ENCODE measurements around the gene OR10A3. TPM values are rescaled to one million over a fixed set of nuclear protein-coding genes. Genes with fewer than 3 reads are reported as not detected.

OR10A3 gene
- total and polyA plus RNA-seq, 7 donors, result not detected

DNA sequence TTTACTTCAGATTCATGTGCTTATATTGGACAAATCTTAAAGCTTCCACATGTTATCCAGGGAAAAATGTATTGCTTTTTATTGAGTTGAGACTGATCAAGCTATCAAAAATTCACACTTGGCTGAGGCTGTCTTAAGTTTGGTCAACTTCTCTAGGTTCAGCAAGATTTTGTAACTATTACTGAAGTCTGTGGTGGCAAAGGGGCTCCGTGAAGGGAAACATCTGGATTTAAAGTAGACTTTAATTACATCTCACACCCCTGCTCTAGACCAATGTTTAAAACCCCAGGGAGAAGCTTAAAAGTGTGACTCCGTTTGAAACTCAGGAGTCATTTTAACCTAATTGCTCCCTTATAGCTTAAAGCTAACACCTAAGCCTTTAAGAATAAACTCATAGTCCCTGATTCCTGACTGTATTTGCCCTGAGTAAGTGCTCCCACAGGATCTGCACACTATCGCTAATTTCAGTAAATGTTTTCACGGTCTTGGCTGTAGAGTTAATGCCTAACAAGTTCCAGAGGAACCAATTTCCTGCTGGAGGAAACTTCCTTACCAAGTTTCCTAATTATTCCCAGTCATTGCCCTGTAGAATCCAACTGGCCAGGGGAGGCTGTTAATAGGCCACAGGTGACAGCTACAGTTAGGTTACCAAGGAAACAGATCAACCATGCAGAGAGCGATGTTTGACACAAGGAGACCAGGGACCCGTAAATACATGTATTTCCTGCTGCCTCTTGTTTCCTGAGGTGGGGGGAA lies 50.9 kb downstream of the OR10A3 start:
- TF ChIP-seq, protein P1, sequence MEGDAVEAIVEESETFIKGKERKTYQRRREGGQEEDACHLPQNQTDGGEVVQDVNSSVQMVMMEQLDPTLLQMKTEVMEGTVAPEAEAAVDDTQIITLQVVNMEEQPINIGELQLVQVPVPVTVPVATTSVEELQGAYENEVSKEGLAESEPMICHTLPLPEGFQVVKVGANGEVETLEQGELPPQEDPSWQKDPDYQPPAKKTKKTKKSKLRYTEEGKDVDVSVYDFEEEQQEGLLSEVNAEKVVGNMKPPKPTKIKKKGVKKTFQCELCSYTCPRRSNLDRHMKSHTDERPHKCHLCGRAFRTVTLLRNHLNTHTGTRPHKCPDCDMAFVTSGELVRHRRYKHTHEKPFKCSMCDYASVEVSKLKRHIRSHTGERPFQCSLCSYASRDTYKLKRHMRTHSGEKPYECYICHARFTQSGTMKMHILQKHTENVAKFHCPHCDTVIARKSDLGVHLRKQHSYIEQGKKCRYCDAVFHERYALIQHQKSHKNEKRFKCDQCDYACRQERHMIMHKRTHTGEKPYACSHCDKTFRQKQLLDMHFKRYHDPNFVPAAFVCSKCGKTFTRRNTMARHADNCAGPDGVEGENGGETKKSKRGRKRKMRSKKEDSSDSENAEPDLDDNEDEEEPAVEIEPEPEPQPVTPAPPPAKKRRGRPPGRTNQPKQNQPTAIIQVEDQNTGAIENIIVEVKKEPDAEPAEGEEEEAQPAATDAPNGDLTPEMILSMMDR (IDR thresholded peaks at IDR 0.05), result no peak
- 6 to 9% (median 7%) methylated on average over 6 of the region's 6 CpGs for WGBS, 3 donors
- intact Hi-C loops (cut with DNase I), result loop anchor here in 1 of 2 donors (5.0 kb wide), 1 partner anchor 97 kb away; the partner anchor contains the start of gene EIF3F

DNA sequence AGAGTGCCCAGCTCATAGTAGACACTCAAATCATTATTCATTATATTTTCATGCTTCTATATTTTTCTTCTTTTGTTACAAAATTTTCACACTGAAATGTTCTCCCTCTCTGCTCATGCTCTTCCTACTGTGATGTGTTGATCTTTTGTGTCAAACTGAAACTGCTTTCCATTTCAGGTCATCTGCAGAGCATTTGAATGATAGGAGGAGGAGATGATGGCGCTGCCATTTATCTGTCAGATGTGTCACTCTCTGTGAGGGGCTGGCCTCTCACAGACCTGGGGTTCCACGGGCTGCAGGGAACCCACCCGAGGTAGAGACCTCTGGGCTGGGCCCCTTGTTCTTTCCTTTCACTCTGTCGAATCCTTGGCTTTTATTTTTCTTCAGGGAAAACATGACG lies 51.5 kb downstream of the OR10A3 start:
- TF ChIP-seq, protein P1 (IDR thresholded peaks at IDR 0.05), result no peak
- no peak overlapping the region for H3K4me3 ChIP-seq
- H3K27me3 ChIP-seq (ENCODE audit: insufficient read depth in 3 of 3, low read length in 2 of 3), result no peaks in the 10 kb centered on the region
- no peak for ATAC-seq
- no peaks in the 10 kb centered on the region for H3K36me3 ChIP-seq (ENCODE audit: insufficient read depth in 1 of 2, low read depth in 1 of 2)
- no peaks in the 10 kb centered on the region for H3K4me1 ChIP-seq
- H3K9me3 ChIP-seq, result no peaks in the 10 kb centered on the region
- intact Hi-C loops (cut with DNase I), result loop anchor here in 1 of 2 donors (5.0 kb wide), 1 partner anchor 97 kb away; the partner anchor contains the start of gene EIF3F
- H3K27ac ChIP-seq, result no peak overlapping the region
- 42 to 44% (median 42%) methylated on average over 5 of the region's 5 CpGs for WGBS, 3 donors
- DNase-seq, result no peak

More for the DNA sequence above, 50.9 kb downstream of the OR10A3 start:
- Histone ChIP-seq H3K4me1 (no peaks in the 10 kb centered on the region), H3K4me3 (no peak overlapping the region), H3K36me3 (ENCODE audit: insufficient read depth in 1 of 2, low read depth in 1 of 2) (no peaks in the 10 kb centered on the region), H3K27me3 (ENCODE audit: insufficient read depth in 3 of 3, low read length in 2 of 3) (no peaks in the 10 kb centered on the region), H3K9me3 (no peaks in the 10 kb centered on the region), H3K27ac (no peak overlapping the region)
- ATAC-seq, result no peak
- DNase-seq, result no peak

Other genes with a start within 250 kb of the OR10A3 start
- gene OVCH2, start 235.2 kb downstream of the OR10A3 start, total RNA-seq, result not detected
- not detected for gene OVCH2, start 235.2 kb downstream of the OR10A3 start, polyA plus RNA-seq
- gene OR5P2, start 144.8 kb downstream of the OR10A3 start, total RNA-seq, result not detected
- gene OR5P2, start 144.8 kb downstream of the OR10A3 start, polyA plus RNA-seq, result not detected
- not detected for gene OR5P3, start 110.9 kb downstream of the OR10A3 start, total RNA-seq
- not detected for gene OR5P3, start 110.9 kb downstream of the OR10A3 start, polyA plus RNA-seq
- not detected for gene OR10A6, start 10.4 kb downstream of the OR10A3 start, total RNA-seq
- gene OR10A6, start 10.4 kb downstream of the OR10A3 start, polyA plus RNA-seq, result not detected
- not detected for gene NLRP10, start 23.7 kb upstream of the OR10A3 start, total RNA-seq
- not detected for gene NLRP10, start 23.7 kb upstream of the OR10A3 start, polyA plus RNA-seq
- gene EIF3F, start 45.6 kb upstream of the OR10A3 start, total RNA-seq, result 100 to 1,000 TPM; 149 to 208 (median 202) TPM
- gene EIF3F, start 45.6 kb upstream of the OR10A3 start, polyA plus RNA-seq, result 100 to 1,000 TPM; 388 to 539 (median 468) TPM
- 1 to 10 TPM in 3 of 4 donors, under 1 TPM in 1; 0.91 to 4.6 (median 1.3) TPM for gene TUB, start 139.5 kb upstream of the OR10A3 start, total RNA-seq
- under 1 TPM; 0.25 to 0.51 (median 0.39) TPM for gene TUB, start 139.5 kb upstream of the OR10A3 start, polyA plus RNA-seq
- 1 to 10 TPM; 3.4 to 8.4 (median 4.4) TPM for gene RIC3, start 227.3 kb upstream of the OR10A3 start, total RNA-seq
- gene RIC3, start 227.3 kb upstream of the OR10A3 start, polyA plus RNA-seq, result 1 to 10 TPM in 2 of 3 donors, under 1 TPM in 1; 0.46 to 3.3 (median 2.7) TPM